GM23338 (cell line): ENCODE results near the gene HES3. TPM values are rescaled to one million over a fixed set of nuclear protein-coding genes. Genes with fewer than 3 reads are reported as not detected.

Experiments used
- ATAC-seq: fragments of 200-7000 bp; cut with Tn5 transposase; 3 replicates; pipeline ENCODE4 v1.9.1; 2020
- DNase-seq: peaks from one replicate; pipeline ENCODE4 v3.0.0-alpha.2; 2015; ENCODE audit warnings: low spot score
- H2AFZ ChIP-seq: fragments of 200-600 bp; sonication (generic); 2 replicates; pipeline ENCODE4 v1.8.0; 2016; ENCODE audit warnings: antibody characterized with exemption, mild to moderate bottlenecking, moderate library complexity
- H3F3A ChIP-seq: fragments of 200-600 bp; sonication (generic); replicated peaks from 2 replicates; pipeline ENCODE4 v1.8.0; 2017; ENCODE audit warnings: antibody characterized with exemption, mixed run types, low read depth
- H3K27ac ChIP-seq: fragments of 200-600 bp; sonication (generic); 2 replicates; pipeline ENCODE4 v1.6.1; 2016; ENCODE audit warnings: low read depth
- H3K27me3 ChIP-seq: fragments of 200-600 bp; sonication (generic); 2 replicates; pipeline ENCODE4 v1.8.0; 2016; ENCODE audit warnings: mild to moderate bottlenecking, mixed run types, moderate library complexity; ENCODE audit not compliant: insufficient read depth
- H3K36me3 ChIP-seq: fragments of 200-600 bp; sonication (generic); 2 replicates; pipeline ENCODE4 v1.8.0; 2016; ENCODE audit warnings: mild to moderate bottlenecking; ENCODE audit not compliant: insufficient read depth
- H3K4me1 ChIP-seq: fragments of 200-600 bp; sonication (generic); 2 replicates; pipeline ENCODE4 v1.8.0; 2016; ENCODE audit warnings: mild to moderate bottlenecking, moderate library complexity; ENCODE audit not compliant: insufficient read depth
- H3K4me2 ChIP-seq: fragments of 200-600 bp; sonication (generic); 2 replicates; pipeline ENCODE4 v1.7.1; 2017; ENCODE audit warnings: mixed run types
- H3K4me3 ChIP-seq: fragments of 200-600 bp; sonication (generic); 2 replicates; pipeline ENCODE4 v1.6.1; 2016; ENCODE audit warnings: mixed run types
- H3K79me2 ChIP-seq: fragments of 200-600 bp; sonication (generic); replicated peaks from 2 replicates; pipeline ENCODE4 v1.8.0; 2017; ENCODE audit warnings: mild to moderate bottlenecking; ENCODE audit not compliant: insufficient read depth
- H3K9me2 ChIP-seq: fragments of 200-600 bp; sonication (generic); 2 replicates; pipeline ENCODE4 v1.8.0; 2017; ENCODE audit not compliant: insufficient read depth
- H4K20me1 ChIP-seq: fragments of 200-600 bp; sonication (generic); replicated peaks from 2 replicates; pipeline ENCODE4 v1.8.0; 2017; ENCODE audit warnings: mild to moderate bottlenecking; ENCODE audit not compliant: insufficient read depth
- H3K27ac Mint-ChIP-seq: 2 replicates; pipeline ENCODE4 v1.8.0; 2020; ENCODE audit warnings: inconsistent platforms, mild to moderate bottlenecking, moderate library complexity, mixed read lengths
- H3K27me3 Mint-ChIP-seq: 3 replicates; pipeline ENCODE4 v1.8.0; 2022; ENCODE audit warnings: low read depth, mild to moderate bottlenecking, moderate library complexity, mixed read lengths, inconsistent platforms; ENCODE audit not compliant: insufficient read depth, poor library complexity
- H3K36me3 Mint-ChIP-seq: 3 replicates; pipeline ENCODE4 v1.8.0; 2021; ENCODE audit warnings: low read depth, mild to moderate bottlenecking, inconsistent platforms, moderate library complexity, mixed read lengths
- H3K4me1 Mint-ChIP-seq: 3 replicates; pipeline ENCODE4 v1.8.0; 2020; ENCODE audit warnings: mild to moderate bottlenecking, inconsistent platforms, mixed read lengths
- H3K4me3 Mint-ChIP-seq: 3 replicates; pipeline ENCODE4 v1.8.0; 2021; ENCODE audit warnings: moderate library complexity, mild to moderate bottlenecking, inconsistent platforms, mixed read lengths
- H3K9me3 Mint-ChIP-seq: 3 replicates; pipeline ENCODE4 v1.8.0; 2020; ENCODE audit warnings: moderate library complexity, mild to moderate bottlenecking, inconsistent platforms, mixed read lengths
- EZH2 ChIP-seq: fragments of 200-600 bp; sonication (generic); IDR thresholded peaks from one replicate; pipeline ENCODE4 v1.8.0; 2017; ENCODE audit warnings: antibody characterized with exemption, mild to moderate bottlenecking, low read depth; ENCODE audit not compliant: unreplicated experiment
- NANOG ChIP-seq: IDR thresholded peaks from 2 replicates; pipeline ENCODE4 v1.6.1; 2016; ENCODE audit warnings: antibody characterized with exemption, borderline replicate concordance
- POLR2AphosphoS5 ChIP-seq: IDR thresholded peaks from 2 replicates; pipeline ENCODE4 v1.6.1; 2016; ENCODE audit warnings: antibody characterized with exemption, low read depth
- ZNF462 ChIP-seq: fragments of 250-450 bp; sonication (Bioruptor Pico); IDR thresholded peaks from 2 replicates; pipeline ENCODE4 v1.5.0; 2020; ENCODE audit warnings: mild to moderate bottlenecking, moderate library complexity
- polyA plus RNA-seq: library from polyadenylated mRNA; unstranded; fragments of >200 nt; fragmentation: Nextera tagmentation; extraction: Ambion mirVana; gene quantifications from 2 replicates; pipeline ENCODE4 v1.2.1, GENCODE V29; 2016
- total RNA-seq: library from RNA; depleted of rRNA; stranded (reverse); fragments of >200 nt; shearing (Covaris generic); gene quantifications from 2 replicates; pipeline ENCODE4 v1.2.3, GENCODE V29; 2014
- TF ChIP-seq, protein P1 (sequence below): IDR thresholded peaks from 2 replicates; pipeline ENCODE4 v1.6.1; 2016; ENCODE audit warnings: antibody characterized with exemption

The HES3 gene
- total and polyA plus RNA-seq, 2 experiments from 2014 or later, result 7.1 to 50.4 TPM

- no peak for TF ChIP-seq ZNF462 (CRISPR knock-in tag)
Measured at GRCh38 chr1:6275826-6276782, 32.1 kb downstream of the HES3 start (continued).

DNA sequence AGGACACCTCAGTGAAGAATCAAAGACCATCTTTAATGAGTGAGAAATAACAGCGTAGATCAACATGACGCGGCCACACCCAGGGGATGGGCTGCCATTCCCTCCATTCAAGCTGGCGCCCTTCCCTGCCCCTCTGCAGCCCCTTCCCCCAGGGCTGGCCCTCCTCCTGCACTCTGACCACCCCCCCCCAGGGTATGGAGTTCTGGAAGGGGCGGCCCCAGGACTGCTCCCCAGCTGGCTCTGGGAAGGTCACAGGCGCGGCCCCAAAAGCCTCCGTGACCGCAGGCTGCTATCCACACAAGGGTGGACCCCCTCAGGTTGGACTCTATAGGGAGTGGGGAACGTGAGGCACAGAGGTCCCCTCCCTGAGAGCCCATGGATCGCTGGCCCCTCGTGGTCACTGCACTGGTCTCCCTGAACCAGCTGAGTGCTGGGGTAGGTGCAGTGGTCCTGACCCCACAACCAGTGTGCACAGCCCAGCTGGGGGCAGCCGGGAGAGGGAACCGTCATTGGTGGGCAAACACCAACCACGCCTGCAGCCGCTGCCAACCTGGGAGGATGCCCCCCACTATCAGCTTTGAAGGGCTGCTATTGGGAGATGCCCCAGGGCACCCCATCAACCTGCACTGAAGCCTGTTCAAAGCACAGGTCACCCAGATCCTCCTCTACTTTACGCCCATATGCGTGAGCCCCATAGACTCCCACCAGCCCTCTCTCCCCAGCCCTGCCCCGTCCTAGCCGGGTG lies 33.0 kb downstream of the HES3 start:
- Histone ChIP-seq H3F3A (no peaks in the 10 kb centered on the region), H3K27ac (no peak overlapping the region), H3K4me3 (no peak overlapping the region), H3K27me3 (no peaks in the 10 kb centered on the region), H3K79me2 (no peaks in the 10 kb centered on the region), H4K20me1 (no peaks in the 10 kb centered on the region; the same call in 1 of the 2 replicates), H3K4me2 (no peak overlapping the region), H3K4me1 (peaks cover 5% of the 10 kb centered on the region; the same call in 1 of the 2 replicates), H3K9me2 (no peaks in the 10 kb centered on the region), H2AFZ (no peak overlapping the region), H3K36me3 (no peaks in the 10 kb centered on the region)
- peaks cover 4% of the 10 kb centered on the region; the same call in 1 of the 3 replicates for H3K36me3 Mint-ChIP-seq
- H3K4me1 Mint-ChIP-seq, result peaks cover 31% of the 10 kb centered on the region
- no peak for ATAC-seq
- no peak for DNase-seq
- peaks cover 18% of the 10 kb centered on the region for H3K27me3 Mint-ChIP-seq
- TF ChIP-seq NANOG (no peak), POLR2AphosphoS5 (no peak), EZH2 (no peak)
- TF ChIP-seq, protein P1, sequence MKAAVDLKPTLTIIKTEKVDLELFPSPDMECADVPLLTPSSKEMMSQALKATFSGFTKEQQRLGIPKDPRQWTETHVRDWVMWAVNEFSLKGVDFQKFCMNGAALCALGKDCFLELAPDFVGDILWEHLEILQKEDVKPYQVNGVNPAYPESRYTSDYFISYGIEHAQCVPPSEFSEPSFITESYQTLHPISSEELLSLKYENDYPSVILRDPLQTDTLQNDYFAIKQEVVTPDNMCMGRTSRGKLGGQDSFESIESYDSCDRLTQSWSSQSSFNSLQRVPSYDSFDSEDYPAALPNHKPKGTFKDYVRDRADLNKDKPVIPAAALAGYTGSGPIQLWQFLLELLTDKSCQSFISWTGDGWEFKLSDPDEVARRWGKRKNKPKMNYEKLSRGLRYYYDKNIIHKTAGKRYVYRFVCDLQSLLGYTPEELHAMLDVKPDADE, result no peak
- no peak overlapping the region; the same call in 2 of the 3 replicates for H3K4me3 Mint-ChIP-seq
- no peaks in the 10 kb centered on the region for H3K9me3 Mint-ChIP-seq
- H3K27ac Mint-ChIP-seq, result peak overlapping the region; percentile 28; the same call in 1 of the 2 replicates
